Neuronal stem cell (in vitro differentiated cells): ENCODE data around the gene PSD2.
"Not testable (repeated sequence)": the region's sequence is repeated elsewhere in the genome, so short reads cannot be mapped to it uniquely, and the experiment has no call there.

ENCODE experiments used
- DNase-seq: peaks from one replicate; pipeline ENCODE4 v3.0.0-alpha.2; 2013; ENCODE audit warnings: low spot score
- H2AFZ ChIP-seq: one replicate; pipeline ENCODE4 v1.6.1; 2013; ENCODE audit warnings: mild to moderate bottlenecking, low read length, inconsistent platforms
- H2AK5ac ChIP-seq: 2 replicates; pipeline ENCODE4 v1.6.1; 2013; ENCODE audit warnings: low read depth, mild to moderate bottlenecking, inconsistent platforms, low read length, moderate library complexity, mixed read lengths
- H2BK120ac ChIP-seq: 2 replicates; pipeline ENCODE4 v1.6.1; 2013; ENCODE audit warnings: low read depth, mild to moderate bottlenecking, inconsistent platforms, low read length, moderate library complexity, mixed read lengths
- H2BK12ac ChIP-seq: one replicate; pipeline ENCODE4 v1.6.1; 2013; ENCODE audit warnings: low read length, inconsistent platforms
- H2BK15ac ChIP-seq: 2 replicates; pipeline ENCODE4 v1.6.1; 2013; ENCODE audit warnings: mild to moderate bottlenecking, low read length, inconsistent platforms, mixed read lengths
- H2BK5ac ChIP-seq: one replicate; pipeline ENCODE4 v1.6.1; 2013; ENCODE audit warnings: inconsistent platforms, mild to moderate bottlenecking, low read length, moderate library complexity
- H3K14ac ChIP-seq: one replicate; pipeline ENCODE4 v1.6.1; 2013; ENCODE audit warnings: low read length, inconsistent platforms
- H3K18ac ChIP-seq: 2 replicates; pipeline ENCODE4 v1.6.1; 2013; ENCODE audit warnings: low read length, inconsistent platforms
- H3K23ac ChIP-seq: 2 replicates; pipeline ENCODE4 v1.6.1; 2013; ENCODE audit warnings: low read depth, mild to moderate bottlenecking, mixed read lengths, low read length, inconsistent platforms; ENCODE audit not compliant: poor library complexity
- H3K27ac ChIP-seq: replicated peaks from 3 replicates; pipeline ENCODE4 v1.5.1; 2013; ENCODE audit warnings: low read length, inconsistent platforms
- H3K27me3 ChIP-seq, 3 experiments: 2 replicates each; pipeline ENCODE4 v1.6.1; 2013; ENCODE audit warnings: low read length in 3 of 3, mild to moderate bottlenecking in 2 of 3, inconsistent platforms in 1 of 3, low read depth in 1 of 3, mixed read lengths in 1 of 3, moderate library complexity in 1 of 3; ENCODE audit not compliant: control insufficient read depth in 3 of 3, insufficient read depth in 3 of 3
- H3K36me3 ChIP-seq, 2 donors: replicated peaks in 1 of 2; 2 replicates each; pipeline ENCODE4 v1.6.1; 2013; ENCODE audit warnings: low read length in 2 of 2; ENCODE audit not compliant: control insufficient read depth in 2 of 2, insufficient read depth in 2 of 2
- H3K4ac ChIP-seq: 2 replicates; pipeline ENCODE4 v1.6.1; 2013; ENCODE audit warnings: inconsistent platforms, mild to moderate bottlenecking, low read length, moderate library complexity
- H3K4me1 ChIP-seq, 2 donors: 1 replicate in 1 of 2; 2 replicates in 1 of 2; pipeline ENCODE4 v1.6.1; 2013; ENCODE audit warnings: low read length in 2 of 2, low read depth in 1 of 2; ENCODE audit not compliant: control insufficient read depth in 2 of 2, insufficient read depth in 1 of 2
- H3K4me2 ChIP-seq: one replicate; pipeline ENCODE4 v1.6.1; 2013; ENCODE audit warnings: mild to moderate bottlenecking, low read length, inconsistent platforms; ENCODE audit not compliant: insufficient read depth, poor library complexity, severe bottlenecking
- H3K4me3 ChIP-seq, 2 donors: 2 replicates each; pipeline ENCODE4 v1.5.1; 2013; ENCODE audit warnings: low read length in 2 of 2, mild to moderate bottlenecking in 2 of 2, inconsistent platforms in 1 of 2, moderate library complexity in 1 of 2
- H3K79me1 ChIP-seq: one replicate; pipeline ENCODE4 v1.6.1; 2013; ENCODE audit warnings: low read depth, mild to moderate bottlenecking, inconsistent platforms, low read length, moderate library complexity
- H3K9ac ChIP-seq: one replicate; pipeline ENCODE4 v1.6.1; 2013; ENCODE audit warnings: mild to moderate bottlenecking, low read depth, low read length, inconsistent platforms; ENCODE audit not compliant: poor library complexity
- H3K9me3 ChIP-seq, 2 donors: replicated peaks in 1 of 2; 2 replicates each; pipeline versions ENCODE3 to v1.6.1; 2013; ENCODE audit warnings: low read length in 2 of 2, mild to moderate bottlenecking in 2 of 2, inconsistent platforms in 1 of 2, low read depth in 1 of 2, mixed read lengths in 1 of 2, moderate library complexity in 1 of 2; ENCODE audit not compliant: control insufficient read depth in 2 of 2, insufficient read depth in 1 of 2
- H4K8ac ChIP-seq: one replicate; pipeline ENCODE4 v1.6.1; 2013; ENCODE audit warnings: low read depth, mild to moderate bottlenecking, inconsistent platforms, low read length, moderate library complexity
- H4K91ac ChIP-seq: one replicate; pipeline ENCODE4 v1.6.1; 2013; ENCODE audit warnings: low read length, low read depth, mild to moderate bottlenecking, inconsistent platforms; ENCODE audit not compliant: poor library complexity
- WGBS, 2 donors: extraction: QIAGEN DNeasy Blood & Tissue Kit; methylation state at CpG; one replicate each; pipeline ENCODE4 v1.1.7; 2013; ENCODE audit warnings: missing lambda C conversion rate in 2 of 2, mixed read lengths in 1 of 2; ENCODE audit not compliant: insufficient read length in 2 of 2, insufficient replicate concordance in 1 of 2; ENCODE audit errors: extremely low coverage in 2 of 2; 5-methylcytosine and 5-hydroxymethylcytosine counted together

PSD2 gene

DNA sequence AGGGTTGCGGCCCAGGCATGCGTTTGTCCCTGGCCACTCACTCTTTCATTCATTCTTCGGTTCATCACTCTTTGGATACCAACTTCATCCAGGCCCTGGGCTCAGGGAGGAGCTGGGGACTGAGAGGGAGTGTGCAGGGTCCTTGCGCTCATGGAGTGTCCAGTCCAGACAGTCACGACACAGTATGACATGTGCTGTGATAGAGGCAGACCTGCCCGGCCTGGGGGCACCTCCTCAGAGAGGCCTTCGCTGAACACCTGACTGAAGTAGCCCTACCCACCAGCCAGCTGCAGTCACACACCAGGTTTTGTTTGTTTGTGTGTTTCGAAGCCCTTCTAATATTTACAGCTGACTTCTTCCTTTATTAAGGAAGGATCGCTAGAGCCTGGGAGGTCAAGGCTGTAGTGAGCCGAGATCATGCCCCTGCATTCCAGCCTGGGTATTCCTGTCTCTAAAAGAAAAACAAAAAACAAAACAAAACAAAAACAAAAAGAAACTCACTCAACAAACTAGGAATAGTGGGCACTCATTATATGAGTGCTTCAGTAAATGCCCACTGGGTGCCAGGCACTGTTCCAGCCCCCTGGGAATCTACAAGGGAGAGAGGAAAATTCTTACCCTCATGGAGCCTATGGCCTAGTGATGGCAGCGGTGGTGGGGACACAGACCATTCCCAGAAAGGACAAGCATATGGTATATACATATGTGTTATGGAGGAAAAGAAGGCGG lies 6.3 kb upstream of the PSD2 start:
- Histone ChIP-seq H3K9me3 (no peaks in the 10 kb centered on the region), H3K4me2 (no peak overlapping the region), H3K4me1 (peaks cover 9 to 12% of the 10 kb centered on the region in 2 donors), H2BK12ac (no peak overlapping the region), H3K14ac (peak overlapping the region; percentile 96), H3K9ac (peak overlapping the region; percentile 50), H3K79me1 (no peaks in the 10 kb centered on the region), H2BK120ac (peak overlapping the region; percentile 26), H3K18ac (peak overlapping the region; percentile 95), H2AFZ (peak overlapping the region; percentile 99), H4K8ac (no peak overlapping the region), H4K91ac (no peak overlapping the region), H2BK15ac (peak overlapping the region; percentile 7), H3K23ac (peak overlapping the region; percentile 65), H3K27ac (no peak overlapping the region), H3K4me3 (peak overlapping the region in 1 of 2 donors; percentile 65), H2AK5ac (peak overlapping the region; percentile 92), H2BK5ac (peak overlapping the region; percentile 66), H3K4ac (no peak overlapping the region), H3K27me3 (peaks cover 0 to 49% (median 25%) of the 10 kb centered on the region in 3 experiments), H3K36me3 (no peaks in the 10 kb centered on the region)
- DNase-seq = no peak
- 100% methylated on average over 1 of the region's 12 CpGs for WGBS, 2 donors

DNA sequence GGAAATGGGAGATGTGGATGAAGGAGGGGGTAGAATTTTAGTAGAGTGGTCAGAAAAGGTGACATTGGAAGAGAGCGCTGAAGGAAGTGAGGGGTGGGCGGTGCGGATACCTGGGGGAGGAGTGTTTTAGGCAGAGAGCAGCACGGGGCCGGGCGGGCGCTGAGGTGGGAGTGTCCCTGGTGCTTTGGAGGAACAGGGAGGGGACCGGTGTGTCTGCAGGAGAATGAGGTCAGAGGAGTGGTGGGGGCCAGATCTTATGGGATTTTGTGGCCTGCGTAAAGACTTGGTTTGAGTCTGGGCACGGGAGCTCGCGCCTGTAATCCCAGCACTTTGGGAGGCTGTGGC lies 5.8 kb upstream of the PSD2 start:
- peaks cover 1 to 55% (median 30%) of the 10 kb centered on the region in 3 experiments for H3K27me3 ChIP-seq

DNA sequence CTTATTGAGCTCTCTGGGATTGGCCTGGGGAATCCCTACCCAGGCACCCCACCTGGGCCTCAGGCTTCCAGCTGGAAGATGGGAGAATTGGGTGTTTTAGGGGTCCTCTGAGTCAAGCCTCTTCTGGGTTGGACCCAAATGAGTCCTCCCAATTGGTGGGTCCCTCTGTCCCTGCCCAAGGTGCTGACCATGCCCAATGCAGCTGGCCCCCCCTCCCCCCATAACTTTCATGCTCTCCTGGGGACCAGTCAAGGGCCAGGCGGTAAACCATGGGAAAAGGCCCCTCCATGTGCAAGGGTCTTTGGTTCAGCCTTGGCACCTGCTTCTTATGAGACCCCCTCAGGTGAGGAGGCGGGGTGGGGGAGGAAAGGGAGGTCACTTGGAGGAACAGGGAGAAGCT lies 3.4 kb upstream of the PSD2 start:
- H2BK120ac ChIP-seq = no peak overlapping the region
- no peaks in the 10 kb centered on the region for H3K79me1 ChIP-seq
- H3K4ac ChIP-seq = no peak overlapping the region
- H3K27me3 ChIP-seq = peaks cover 9 to 66% (median 46%) of the 10 kb centered on the region in 3 experiments
- peaks cover 9 to 17% of the 10 kb centered on the region in 2 donors for H3K4me1 ChIP-seq
- H3K4me2 ChIP-seq = no peak overlapping the region
- H2BK5ac ChIP-seq = no peak overlapping the region
- no peak overlapping the region for H3K27ac ChIP-seq
- no peak overlapping the region for H3K14ac ChIP-seq
- no peak overlapping the region for H3K9ac ChIP-seq
- H4K8ac ChIP-seq = no peak overlapping the region
- H2AFZ ChIP-seq = no peak overlapping the region
- no peak overlapping the region for H3K4me3 ChIP-seq
- no peak overlapping the region for H3K23ac ChIP-seq
- H2AK5ac ChIP-seq = no peak overlapping the region
- H2BK15ac ChIP-seq = no peak overlapping the region
- H2BK12ac ChIP-seq = no peak overlapping the region
- H4K91ac ChIP-seq = no peak overlapping the region
- WGBS, 2 donors = no CpG with 5 or more reads among the region's 2 CpGs
- no peaks in the 10 kb centered on the region for H3K9me3 ChIP-seq
- DNase-seq = no peak
- H3K18ac ChIP-seq = no peak overlapping the region
- H3K36me3 ChIP-seq = no peaks in the 10 kb centered on the region

More for the DNA sequence above, 5.8 kb upstream of the PSD2 start:
- WGBS, 2 donors = 100% methylated on average over 1 of the region's 12 CpGs; no CpG with 5 or more reads in 1 of the 2 donors
- no peak overlapping the region for H3K4me3 ChIP-seq
- no peak overlapping the region for H2AFZ ChIP-seq
- H3K14ac ChIP-seq = no peak overlapping the region
- no peak overlapping the region for H2BK15ac ChIP-seq
- H3K27ac ChIP-seq = no peak overlapping the region
- no peak overlapping the region for H3K23ac ChIP-seq
- no peaks in the 10 kb centered on the region for H3K9me3 ChIP-seq
- no peak overlapping the region for H4K91ac ChIP-seq
- H3K4me2 ChIP-seq = no peak overlapping the region
- no peak overlapping the region for H3K9ac ChIP-seq
- H3K18ac ChIP-seq = peak overlapping the region; percentile 35
- DNase-seq = no peak
- no peaks in the 10 kb centered on the region for H3K79me1 ChIP-seq
- H3K36me3 ChIP-seq = no peaks in the 10 kb centered on the region
- H3K4me1 ChIP-seq = peaks cover 9 to 12% of the 10 kb centered on the region in 2 donors
- no peak overlapping the region for H4K8ac ChIP-seq
- H2BK5ac ChIP-seq = peak overlapping the region; percentile 26
- no peak overlapping the region for H2AK5ac ChIP-seq
- no peak overlapping the region for H2BK12ac ChIP-seq
- no peak overlapping the region for H2BK120ac ChIP-seq
- H3K4ac ChIP-seq = no peak overlapping the region

DNA sequence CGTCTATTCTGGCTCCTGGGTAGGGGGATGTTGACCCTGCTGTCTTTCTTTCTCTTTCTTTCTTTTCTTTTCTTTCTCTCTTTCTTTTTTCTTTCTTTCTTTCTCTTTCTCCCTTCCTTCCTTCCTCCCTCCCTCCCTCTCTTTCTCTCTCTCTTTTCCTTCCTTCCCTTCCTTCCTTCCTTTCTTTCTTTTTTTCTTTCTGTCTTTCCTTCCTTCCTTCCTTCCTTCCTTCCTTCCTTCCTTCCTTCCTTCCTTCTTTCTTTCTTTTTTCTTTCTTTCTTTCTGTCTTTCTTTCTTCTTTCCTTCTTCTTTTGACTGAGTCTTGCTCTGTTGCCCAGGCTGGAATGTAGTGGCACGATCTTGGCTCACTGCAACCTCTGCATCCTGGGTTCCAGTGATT lies 3.0 kb upstream of the PSD2 start:
- not testable (repeated sequence) for H3K14ac ChIP-seq, H4K8ac ChIP-seq, H2AFZ ChIP-seq, DNase-seq, H3K27ac ChIP-seq, H4K91ac ChIP-seq, H2BK5ac ChIP-seq, H3K79me1 ChIP-seq, H3K4me3 ChIP-seq, H3K4ac ChIP-seq, H3K9me3 ChIP-seq, H3K9ac ChIP-seq, H2BK120ac ChIP-seq, H3K4me2 ChIP-seq, H3K18ac ChIP-seq, H2BK12ac ChIP-seq, H3K23ac ChIP-seq, H2AK5ac ChIP-seq, H3K36me3 ChIP-seq, H2BK15ac ChIP-seq
- Histone ChIP-seq H3K4me1 (peaks cover 9 to 16% of the 10 kb centered on the region in 2 donors), H3K27me3 (peaks cover 9 to 71% (median 50%) of the 10 kb centered on the region in 3 experiments)
- no CpG with 5 or more reads among the region's 2 CpGs for WGBS, 2 donors
